HepG2 (cell line): ENCODE results near the gene ZNF428. TPM values are rescaled to one million over a fixed set of nuclear protein-coding genes. Genes with fewer than 3 reads are reported as not detected.

ENCODE experiments used
- IRF2 ChIP-seq: IDR thresholded peaks from 2 replicates; pipeline ENCODE4 v1.6.1; 2018; ENCODE audit warnings: missing genetic modification reagents, missing compliant biosample characterization
- JDP2 ChIP-seq: sonication (generic); formaldehyde crosslinking; IDR thresholded peaks from 2 replicates; pipeline ENCODE4 v1.8.1; 2022; ENCODE audit warnings: missing genetic modification reagents, borderline replicate concordance
- MAFF ChIP-seq: IDR thresholded peaks from 2 replicates; pipeline ENCODE4 v1.6.1; 2011; ENCODE audit warnings: low read depth, low read length, improper control_type of control experiment
- MAFG ChIP-seq: sonication (generic); formaldehyde crosslinking; IDR thresholded peaks from 2 replicates; pipeline ENCODE4 v1.5.1; 2020; ENCODE audit warnings: mild to moderate bottlenecking, missing genetic modification reagents
- NCOR1 ChIP-seq: fragments of 200-600 bp; sonication (generic); IDR thresholded peaks from 2 replicates; pipeline ENCODE4 v1.7.0; 2017; ENCODE audit warnings: antibody characterized with exemption, low read length, borderline replicate concordance
- POLR2AphosphoS5 ChIP-seq: IDR thresholded peaks from 2 replicates; pipeline ENCODE4 v1.6.1; 2012; ENCODE audit warnings: low read depth, low read length
- RARA ChIP-seq: IDR thresholded peaks from 2 replicates; pipeline ENCODE4 v1.6.1; 2016; ENCODE audit warnings: missing genetic modification reagents, missing compliant biosample characterization
- RFX3 ChIP-seq: IDR thresholded peaks from 2 replicates; pipeline ENCODE4 v1.6.1; 2016; ENCODE audit warnings: missing biosample characterization, missing genetic modification reagents
- SOX13 ChIP-seq, 3 experiments: fragments of 450-650 bp in 1 of 3; sonication (generic) in 1 of 3; formaldehyde crosslinking in 1 of 3; IDR thresholded peaks in 2 of 3; conservative IDR thresholded peaks in 1 of 3; 2 replicates each; pipeline versions ENCODE4 v1.5.0 to v1.6.1; 2016 to 2020; ENCODE audit warnings: antibody characterized with exemption in 1 of 3, mild to moderate bottlenecking in 1 of 3, missing compliant biosample characterization in 1 of 3, missing genetic modification reagents in 1 of 3, moderate library complexity in 1 of 3
- TARDBP ChIP-seq: sonication (generic); formaldehyde crosslinking; IDR thresholded peaks from 2 replicates; pipeline ENCODE4 v1.8.0; 2022; ENCODE audit warnings: mild to moderate bottlenecking, missing genetic modification reagents
- ZBTB42 ChIP-seq: sonication (generic); formaldehyde crosslinking; IDR thresholded peaks from 2 replicates; pipeline ENCODE4 v1.5.0; 2020; ENCODE audit warnings: mild to moderate bottlenecking, missing genetic modification reagents
- ZFY ChIP-seq: sonication (generic); formaldehyde crosslinking; IDR thresholded peaks from 2 replicates; pipeline ENCODE4 v1.4.0; 2020; ENCODE audit warnings: missing genetic modification reagents
- ZNF138 ChIP-seq: sonication (generic); formaldehyde crosslinking; IDR thresholded peaks from 2 replicates; pipeline ENCODE4 v1.5.0; 2020; ENCODE audit warnings: mild to moderate bottlenecking, low read depth, missing genetic modification reagents
- ZNF20 ChIP-seq: sonication (generic); formaldehyde crosslinking; IDR thresholded peaks from 2 replicates; pipeline ENCODE4 v1.4.0; 2020; ENCODE audit warnings: mild to moderate bottlenecking, moderate library complexity, missing genetic modification reagents
- ZNF263 ChIP-seq: sonication (generic); formaldehyde crosslinking; IDR thresholded peaks from 2 replicates; pipeline ENCODE4 v1.4.0; 2020; ENCODE audit warnings: missing genetic modification reagents
- ZNF33B ChIP-seq: sonication (generic); formaldehyde crosslinking; IDR thresholded peaks from 2 replicates; pipeline ENCODE4 v1.5.1; 2020; ENCODE audit warnings: mild to moderate bottlenecking, missing genetic modification reagents
- ZNF546 ChIP-seq: sonication (generic); formaldehyde crosslinking; conservative IDR thresholded peaks from 2 replicates; pipeline ENCODE4 v1.8.1; 2023; ENCODE audit warnings: mild to moderate bottlenecking, missing genetic modification reagents
- ZNF577 ChIP-seq: sonication (generic); formaldehyde crosslinking; IDR thresholded peaks from 2 replicates; pipeline ENCODE4 v1.4.0; 2020; ENCODE audit warnings: mild to moderate bottlenecking, low read depth, missing genetic modification reagents, borderline replicate concordance
- ZSCAN30 ChIP-seq: sonication (generic); formaldehyde crosslinking; IDR thresholded peaks from 2 replicates; pipeline ENCODE4 v1.5.0; 2020; ENCODE audit warnings: mild to moderate bottlenecking, missing genetic modification reagents
- polyA plus RNA-seq, 8 experiments: library from polyadenylated mRNA; depleted of rRNA in 3 of 8; stranded (reverse) in 7 of 8; unstranded in 1 of 8; fragments of >200 nt; fragmentation: Illumina TruSeq in 4 of 8; extraction: Trizol in 4 of 8; gene quantifications; 2 replicates each; pipeline versions ENCODE4 v1.2.1 to v1.2.3, GENCODE V29; 2011 to 2016; ENCODE audit warnings: low read depth in 4 of 8, missing spikeins in 1 of 8, mixed read lengths in 1 of 8; ENCODE audit not compliant: insufficient read depth in 1 of 8
- total RNA-seq, 5 experiments: library from RNA; depleted of rRNA; stranded (reverse); fragments of >200 nt; fragmentation: Illumina TruSeq; extraction: Trizol; gene quantifications; 2 replicates each; pipeline ENCODE4 v1.2.3, GENCODE V29; 2016; ENCODE audit warnings: low read depth in 1 of 5
- TF ChIP-seq, protein P1 (sequence below): IDR thresholded peaks from 2 replicates; pipeline ENCODE4 v1.6.1; 2018; ENCODE audit warnings: missing genetic modification reagents
- TF ChIP-seq, protein P2 (sequence below): IDR thresholded peaks from 2 replicates; pipeline ENCODE4 v1.6.1; 2016; ENCODE audit warnings: missing compliant biosample characterization, missing genetic modification reagents, borderline replicate concordance
- TF ChIP-seq, protein P3 (sequence below): sonication (generic); formaldehyde crosslinking; IDR thresholded peaks from 2 replicates; pipeline ENCODE4 v1.9.0; 2021; ENCODE audit warnings: missing genetic modification reagents, borderline replicate concordance
- TF ChIP-seq, protein P4 (sequence below): sonication (generic); formaldehyde crosslinking; IDR thresholded peaks from 2 replicates; pipeline ENCODE4 v1.5.0; 2020; ENCODE audit warnings: missing genetic modification reagents

The ZNF428 gene
- total and polyA plus RNA-seq, 2 of the 13 experiments (the other 11 are each of a cell fraction or from before 2014, with no cell fraction given) = 10.4 to 26.9 TPM

DNA sequence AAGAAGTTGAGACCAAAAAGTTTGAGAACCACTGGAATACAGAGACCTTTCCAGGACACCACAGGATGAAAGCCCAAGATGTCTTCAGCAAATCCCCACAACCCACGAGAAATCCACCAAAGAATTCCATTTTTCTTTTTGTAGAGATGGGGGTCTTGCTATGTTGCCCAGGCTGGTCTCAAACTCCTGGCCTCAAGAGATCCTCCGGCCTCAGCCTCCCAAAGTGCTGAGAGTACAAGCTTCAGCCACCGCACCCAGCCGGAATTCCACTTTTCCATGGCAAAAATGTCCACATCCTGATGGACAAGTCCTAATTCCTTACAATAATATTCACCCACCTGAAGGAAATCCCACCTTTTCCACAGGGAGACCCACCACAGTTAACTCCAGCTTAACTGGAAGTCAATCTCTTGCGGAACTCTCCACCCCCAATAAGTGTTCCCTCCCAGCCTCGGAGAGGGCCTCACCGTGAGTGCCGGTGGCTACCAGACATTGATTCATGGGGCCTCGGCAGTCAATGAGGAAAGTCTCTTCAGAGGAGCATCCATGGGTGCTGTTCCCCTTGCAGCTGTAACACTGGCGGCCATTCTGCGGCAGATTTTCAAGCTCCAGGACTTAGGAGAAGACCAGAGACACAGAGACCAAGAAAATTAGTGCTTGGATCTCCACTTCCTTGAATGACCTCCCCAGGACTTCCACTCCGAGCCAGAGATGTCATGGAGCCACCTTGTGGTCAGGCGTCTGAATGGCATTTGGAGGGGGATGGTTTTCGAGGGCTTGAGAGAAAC is 32.5 kb upstream of the ZNF428 start (continued):
- 0 out of 2 replicates have a peak, but pooled peaks have one; percentile 30 for TF ChIP-seq ZNF263
- TF ChIP-seq POLR2AphosphoS5 = peak; percentile 34; the same call in 1 of the 2 replicates
- TF ChIP-seq, protein P1, sequence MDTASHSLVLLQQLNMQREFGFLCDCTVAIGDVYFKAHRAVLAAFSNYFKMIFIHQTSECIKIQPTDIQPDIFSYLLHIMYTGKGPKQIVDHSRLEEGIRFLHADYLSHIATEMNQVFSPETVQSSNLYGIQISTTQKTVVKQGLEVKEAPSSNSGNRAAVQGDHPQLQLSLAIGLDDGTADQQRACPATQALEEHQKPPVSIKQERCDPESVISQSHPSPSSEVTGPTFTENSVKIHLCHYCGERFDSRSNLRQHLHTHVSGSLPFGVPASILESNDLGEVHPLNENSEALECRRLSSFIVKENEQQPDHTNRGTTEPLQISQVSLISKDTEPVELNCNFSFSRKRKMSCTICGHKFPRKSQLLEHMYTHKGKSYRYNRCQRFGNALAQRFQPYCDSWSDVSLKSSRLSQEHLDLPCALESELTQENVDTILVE (CRISPR knock-in tag) = no peak
- no peak for TF ChIP-seq ZNF20 (CRISPR knock-in tag)
- TF ChIP-seq, protein P2, sequence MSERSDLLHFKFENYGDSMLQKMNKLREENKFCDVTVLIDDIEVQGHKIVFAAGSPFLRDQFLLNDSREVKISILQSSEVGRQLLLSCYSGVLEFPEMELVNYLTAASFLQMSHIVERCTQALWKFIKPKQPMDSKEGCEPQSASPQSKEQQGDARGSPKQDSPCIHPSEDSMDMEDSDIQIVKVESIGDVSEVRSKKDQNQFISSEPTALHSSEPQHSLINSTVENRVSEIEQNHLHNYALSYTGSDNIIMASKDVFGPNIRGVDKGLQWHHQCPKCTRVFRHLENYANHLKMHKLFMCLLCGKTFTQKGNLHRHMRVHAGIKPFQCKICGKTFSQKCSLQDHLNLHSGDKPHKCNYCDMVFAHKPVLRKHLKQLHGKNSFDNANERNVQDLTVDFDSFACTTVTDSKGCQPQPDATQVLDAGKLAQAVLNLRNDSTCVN (CRISPR knock-in tag) = no peak
- no peak for TF ChIP-seq RFX3 (CRISPR knock-in tag)
- TF ChIP-seq RARA (CRISPR knock-in tag) = no peak
- peak; percentile 72 for TF ChIP-seq ZFY (CRISPR knock-in tag)
- no peak for TF ChIP-seq NCOR1
- TF ChIP-seq ZNF33B (CRISPR knock-in tag) = no peak
- TF ChIP-seq, protein P3, sequence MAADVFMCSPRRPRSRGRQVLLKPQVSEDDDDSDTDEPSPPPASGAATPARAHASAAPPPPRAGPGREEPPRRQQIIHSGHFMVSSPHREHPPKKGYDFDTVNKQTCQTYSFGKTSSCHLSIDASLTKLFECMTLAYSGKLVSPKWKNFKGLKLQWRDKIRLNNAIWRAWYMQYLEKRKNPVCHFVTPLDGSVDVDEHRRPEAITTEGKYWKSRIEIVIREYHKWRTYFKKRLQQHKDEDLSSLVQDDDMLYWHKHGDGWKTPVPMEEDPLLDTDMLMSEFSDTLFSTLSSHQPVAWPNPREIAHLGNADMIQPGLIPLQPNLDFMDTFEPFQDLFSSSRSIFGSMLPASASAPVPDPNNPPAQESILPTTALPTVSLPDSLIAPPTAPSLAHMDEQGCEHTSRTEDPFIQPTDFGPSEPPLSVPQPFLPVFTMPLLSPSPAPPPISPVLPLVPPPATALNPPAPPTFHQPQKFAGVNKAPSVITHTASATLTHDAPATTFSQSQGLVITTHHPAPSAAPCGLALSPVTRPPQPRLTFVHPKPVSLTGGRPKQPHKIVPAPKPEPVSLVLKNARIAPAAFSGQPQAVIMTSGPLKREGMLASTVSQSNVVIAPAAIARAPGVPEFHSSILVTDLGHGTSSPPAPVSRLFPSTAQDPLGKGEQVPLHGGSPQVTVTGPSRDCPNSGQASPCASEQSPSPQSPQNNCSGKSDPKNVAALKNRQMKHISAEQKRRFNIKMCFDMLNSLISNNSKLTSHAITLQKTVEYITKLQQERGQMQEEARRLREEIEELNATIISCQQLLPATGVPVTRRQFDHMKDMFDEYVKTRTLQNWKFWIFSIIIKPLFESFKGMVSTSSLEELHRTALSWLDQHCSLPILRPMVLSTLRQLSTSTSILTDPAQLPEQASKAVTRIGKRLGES (CRISPR knock-in tag) = no peak
- TF ChIP-seq MAFF = no peak
- no peak for TF ChIP-seq MAFG
- no peak for TF ChIP-seq JDP2 (CRISPR knock-in tag)
- TF ChIP-seq SOX13 (IDR thresholded peaks at IDR 0.05) = no peak
- TF ChIP-seq SOX13 (CRISPR knock-in tag; conservative IDR thresholded peaks at IDR 0.05 in 1 of 2, IDR thresholded peaks at IDR 0.05 in 1 of 2) = no peak
- TF ChIP-seq ZNF577 (CRISPR knock-in tag) = no peak
- TF ChIP-seq ZNF546 (CRISPR knock-in tag) = no peak
- TF ChIP-seq, protein P4, sequence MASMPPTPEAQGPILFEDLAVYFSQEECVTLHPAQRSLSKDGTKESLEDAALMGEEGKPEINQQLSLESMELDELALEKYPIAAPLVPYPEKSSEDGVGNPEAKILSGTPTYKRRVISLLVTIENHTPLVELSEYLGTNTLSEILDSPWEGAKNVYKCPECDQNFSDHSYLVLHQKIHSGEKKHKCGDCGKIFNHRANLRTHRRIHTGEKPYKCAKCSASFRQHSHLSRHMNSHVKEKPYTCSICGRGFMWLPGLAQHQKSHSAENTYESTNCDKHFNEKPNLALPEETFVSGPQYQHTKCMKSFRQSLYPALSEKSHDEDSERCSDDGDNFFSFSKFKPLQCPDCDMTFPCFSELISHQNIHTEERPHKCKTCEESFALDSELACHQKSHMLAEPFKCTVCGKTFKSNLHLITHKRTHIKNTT = no peak
- no peak for TF ChIP-seq ZNF138 (CRISPR knock-in tag)
- TF ChIP-seq ZSCAN30 (CRISPR knock-in tag) = no peak
- no peak for TF ChIP-seq ZBTB42 (CRISPR knock-in tag)
- TF ChIP-seq TARDBP = no peak
- TF ChIP-seq IRF2 (CRISPR knock-in tag) = no peak
